Chondrocyte (in vitro differentiated cells): ENCODE data around the gene SHKBP1. TPM values are rescaled to one million over a fixed set of nuclear protein-coding genes. Genes with fewer than 3 reads are reported as not detected.
A peak's percentile ranks its signal among the peaks of the same experiment; 100 is the strongest.
"Not testable (repeated sequence)": the region's sequence is repeated elsewhere in the genome, so short reads cannot be mapped to it uniquely, and the experiment has no call there.

Experiments used
- DNase-seq: peaks from one replicate; pipeline ENCODE4 v3.0.0; 2021; ENCODE audit warnings: mixed read lengths, low spot score
- H3K27ac Mint-ChIP-seq: one replicate; pipeline ENCODE4 v1.8.0; 2021; ENCODE audit warnings: mild to moderate bottlenecking, moderate library complexity, mixed read lengths; ENCODE audit not compliant: unreplicated experiment
- H3K27me3 Mint-ChIP-seq: 2 replicates; pipeline ENCODE4 v1.8.0; 2021; ENCODE audit warnings: low read depth, mixed read lengths
- H3K36me3 Mint-ChIP-seq: 2 replicates; pipeline ENCODE4 v1.8.0; 2021; ENCODE audit warnings: low read depth, mixed read lengths
- H3K4me1 Mint-ChIP-seq: 2 replicates; pipeline ENCODE4 v1.8.0; 2021; ENCODE audit warnings: low read depth, mild to moderate bottlenecking, mixed read lengths
- H3K4me3 Mint-ChIP-seq: one replicate; pipeline ENCODE4 v1.8.0; 2021; ENCODE audit warnings: mild to moderate bottlenecking, moderate library complexity, mixed read lengths; ENCODE audit not compliant: unreplicated experiment
- H3K9me3 Mint-ChIP-seq: 2 replicates; pipeline ENCODE4 v1.8.0; 2021; ENCODE audit warnings: low read depth, mixed read lengths
- CTCF ChIP-seq: fragments of 200-600 bp; sonication (generic); IDR thresholded peaks from 2 replicates; pipeline ENCODE4 v1.5.0; 2021; ENCODE audit warnings: antibody characterized with exemption, mild to moderate bottlenecking, moderate library complexity
- total RNA-seq: library from RNA; stranded (reverse); gene quantifications from 3 replicates; pipeline ENCODE4 v1.2.1, GENCODE V29; 2021

SHKBP1 gene
- total RNA-seq, 1 donor from 2014 or later, result 46.8 TPM

GRCh38 chr19:40560092-40560507 lies 16.6 kb upstream of the SHKBP1 start:
- no peaks in the 10 kb centered on the region for H3K9me3 Mint-ChIP-seq
- H3K4me3 Mint-ChIP-seq, result no peak overlapping the region
- H3K27me3 Mint-ChIP-seq, result peaks cover 45% of the 10 kb centered on the region
- no peak for TF ChIP-seq CTCF
- no peaks in the 10 kb centered on the region for H3K4me1 Mint-ChIP-seq
- DNase-seq, result no peak
- H3K36me3 Mint-ChIP-seq, result no peaks in the 10 kb centered on the region
- no peak overlapping the region for H3K27ac Mint-ChIP-seq

GRCh38 chr19:40561947-40562346 lies 14.7 kb upstream of the SHKBP1 start:
- no peaks in the 10 kb centered on the region for H3K4me1 Mint-ChIP-seq
- no peak overlapping the region for H3K27ac Mint-ChIP-seq
- DNase-seq, result no peak
- peaks cover 1% of the 10 kb centered on the region for H3K36me3 Mint-ChIP-seq
- peaks cover 45% of the 10 kb centered on the region for H3K27me3 Mint-ChIP-seq
- no peak overlapping the region for H3K4me3 Mint-ChIP-seq
- no peak for TF ChIP-seq CTCF
- no peaks in the 10 kb centered on the region for H3K9me3 Mint-ChIP-seq

GRCh38 chr19:40564535-40564934 lies 12.1 kb upstream of the SHKBP1 start:
- H3K36me3 Mint-ChIP-seq, DNase-seq, H3K27ac Mint-ChIP-seq, H3K4me1 Mint-ChIP-seq, H3K4me3 Mint-ChIP-seq, H3K9me3 Mint-ChIP-seq: not testable (repeated sequence)
- H3K27me3 Mint-ChIP-seq, result peaks cover 42% of the 10 kb centered on the region

- Mint-ChIP-seq H3K27ac (no peak overlapping the region), H3K4me3 (no peak overlapping the region), H3K27me3 (peaks cover 37% of the 10 kb centered on the region), H3K4me1 (peaks cover 10% of the 10 kb centered on the region), H3K9me3 (no peaks in the 10 kb centered on the region), H3K36me3 (peaks cover 1% of the 10 kb centered on the region)
- TF ChIP-seq CTCF, result no peak
- DNase-seq, result no peak
These were observed 11.3 kb upstream of the SHKBP1 start for GRCh38 chr19:40565355-40565754.

- peaks cover 1% of the 10 kb centered on the region for H3K36me3 Mint-ChIP-seq
- peaks cover 34% of the 10 kb centered on the region for H3K27me3 Mint-ChIP-seq
- no peak overlapping the region for H3K27ac Mint-ChIP-seq
- no peak for TF ChIP-seq CTCF
- DNase-seq, result no peak
- no peaks in the 10 kb centered on the region for H3K9me3 Mint-ChIP-seq
- peaks cover 14% of the 10 kb centered on the region for H3K4me1 Mint-ChIP-seq
- H3K4me3 Mint-ChIP-seq, result no peak overlapping the region
These were observed 10.7 kb upstream of the SHKBP1 start for GRCh38 chr19:40565910-40566495.

GRCh38 chr19:40567040-40567749 lies 9.5 kb upstream of the SHKBP1 start:
- H3K4me3 Mint-ChIP-seq, result peak overlapping the region; percentile 35
- H3K36me3 Mint-ChIP-seq, result peaks cover 1% of the 10 kb centered on the region
- peaks cover 14% of the 10 kb centered on the region for H3K4me1 Mint-ChIP-seq
- no peak for TF ChIP-seq CTCF
- no peak overlapping the region for H3K27ac Mint-ChIP-seq
- no peak for DNase-seq
- H3K9me3 Mint-ChIP-seq, result no peaks in the 10 kb centered on the region
- peaks cover 29% of the 10 kb centered on the region for H3K27me3 Mint-ChIP-seq
